RCC 7860 (cell line): ENCODE measurements around the gene SPTB.

ENCODE experiments used
- DNase-seq: peaks from one replicate; pipeline ENCODE4 v3.0.0-alpha.2; 2015; ENCODE audit warnings: low spot score
- FAIRE-seq: peaks from 2 replicates; lab custom pipeline; 2012; peaks lifted over from hg19 to GRCh38; lab: Jason Lieb, UNC

Gene SPTB

GRCh38 chr14:64732536-64733120 lies 147.1 kb downstream of the SPTB start:
- DNase-seq (no peak), FAIRE-seq (no peak)

DNA sequence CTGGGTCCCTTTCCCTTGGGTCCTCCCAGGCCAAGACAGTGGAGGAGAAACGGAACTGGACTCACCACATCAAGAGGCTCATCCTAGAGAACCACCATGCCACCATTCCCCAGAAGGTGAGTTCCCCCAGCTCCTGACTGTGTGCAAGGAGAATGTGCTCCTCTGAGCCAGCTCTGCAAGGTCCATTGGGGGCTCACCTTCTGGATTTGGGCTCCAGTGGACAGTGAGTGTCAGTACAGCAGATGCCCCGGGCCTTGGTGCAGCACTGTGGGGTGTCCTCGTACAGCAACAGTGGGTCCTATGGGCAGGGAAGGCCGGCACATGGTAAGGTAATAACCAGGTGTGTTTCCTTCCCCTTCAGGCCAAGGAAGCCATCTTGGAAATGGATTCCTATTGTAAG lies 147.6 kb downstream of the SPTB start:
- FAIRE-seq (no peak), DNase-seq (no peak)

GRCh38 chr14:64731141-64731581 lies 148.5 kb downstream of the SPTB start:
- DNase-seq (no peak), FAIRE-seq (no peak)

DNA sequence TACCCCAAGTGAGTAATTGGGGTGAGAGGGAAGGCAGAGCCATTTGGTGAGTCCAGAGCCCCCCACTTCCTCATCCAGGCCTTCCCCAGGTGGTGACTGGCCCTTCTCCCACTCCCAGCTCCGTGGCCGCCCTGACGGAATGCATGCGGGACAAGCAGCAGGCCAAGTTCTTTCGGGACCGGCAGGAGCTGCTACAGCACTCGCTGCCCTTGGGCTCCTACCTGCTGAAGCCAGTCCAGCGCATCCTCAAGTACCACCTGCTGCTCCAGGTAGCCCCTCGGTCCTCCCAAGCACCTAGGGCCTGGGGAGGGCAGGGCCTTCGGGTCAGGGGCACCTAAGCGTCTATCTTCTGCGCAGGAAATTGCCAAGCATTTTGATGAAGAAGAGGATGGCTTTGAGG lies 149.0 kb downstream of the SPTB start:
- DNase-seq (no peak), FAIRE-seq (no peak)

- DNase-seq (no peak), FAIRE-seq (no peak)
These were observed 149.7 kb downstream of the SPTB start for GRCh38 chr14:64730061-64730440.

DNA sequence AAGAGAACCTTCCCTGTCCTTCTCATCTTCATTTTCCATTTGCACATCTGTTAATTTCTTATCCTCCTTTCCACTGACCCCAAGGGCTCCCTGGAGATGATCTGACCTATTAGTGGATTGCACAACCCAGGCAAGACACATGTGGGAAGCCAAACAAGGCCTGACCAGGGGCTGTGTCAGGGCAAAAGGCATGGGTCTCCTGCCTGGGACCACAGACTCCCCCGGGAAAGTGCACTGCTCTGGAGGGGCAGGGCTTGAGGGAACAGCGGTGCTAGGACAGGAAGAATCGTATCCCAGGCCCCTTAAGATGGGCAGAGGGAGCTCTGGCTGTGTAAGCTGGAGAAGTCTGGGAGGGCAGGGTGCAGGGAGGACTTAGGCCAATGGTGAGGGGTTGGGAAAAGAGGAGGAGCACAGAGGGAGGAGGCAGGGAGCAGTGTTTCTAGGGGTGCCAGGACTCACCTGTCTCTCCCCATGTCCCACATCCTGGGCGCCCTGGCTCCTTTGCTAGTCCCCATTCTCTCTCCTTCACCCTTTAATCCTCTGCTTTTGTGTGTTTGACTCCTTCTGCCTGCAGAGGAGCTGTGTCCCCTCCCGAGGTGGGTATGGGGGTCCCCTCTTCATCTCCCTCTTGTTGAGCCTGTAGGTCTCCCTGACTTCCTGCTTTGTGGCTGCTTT lies 150.2 kb downstream of the SPTB start:
- DNase-seq (no peak), FAIRE-seq (no peak)

DNA sequence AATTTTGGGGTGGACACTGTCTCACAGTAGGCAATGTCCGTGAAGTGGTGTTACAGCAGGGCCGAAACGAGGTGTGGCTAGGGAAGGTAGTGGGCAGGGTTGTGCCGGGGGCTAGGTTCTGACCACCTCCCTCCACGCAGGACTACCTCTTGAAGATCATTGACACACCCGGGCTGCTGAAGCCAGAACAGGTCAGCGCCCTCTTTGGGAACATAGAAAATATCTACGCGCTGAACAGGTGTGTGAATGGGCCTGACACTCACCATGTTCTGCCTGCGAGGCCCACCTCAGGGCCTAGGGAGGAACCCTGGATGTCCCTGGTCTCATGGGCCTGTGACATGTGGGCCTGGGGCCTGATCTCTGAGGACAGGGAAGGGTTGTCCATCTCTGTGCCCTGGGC lies 150.9 kb downstream of the SPTB start:
- FAIRE-seq (no peak), DNase-seq (no peak)

DNA sequence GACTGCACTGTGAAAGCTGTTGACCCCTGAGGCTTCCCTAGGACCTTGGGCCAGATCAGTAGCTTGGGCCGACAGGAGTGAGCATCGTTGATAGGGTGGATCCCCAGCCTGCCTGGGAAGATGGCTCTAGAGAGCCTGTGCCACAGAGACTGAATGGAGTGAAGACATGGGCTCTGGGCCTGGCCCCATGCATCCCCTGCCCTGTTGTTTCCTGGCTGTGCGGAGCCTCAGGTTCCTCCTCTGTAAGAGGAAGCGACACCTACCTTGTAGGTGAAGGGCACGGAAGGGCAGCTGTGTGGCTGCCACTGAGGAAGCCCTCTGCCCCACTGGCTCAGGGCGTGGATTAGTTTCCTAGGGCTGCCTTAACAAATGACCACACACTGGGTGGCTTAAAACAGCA lies 151.6 kb downstream of the SPTB start:
- FAIRE-seq (no peak), DNase-seq (no peak)

DNA sequence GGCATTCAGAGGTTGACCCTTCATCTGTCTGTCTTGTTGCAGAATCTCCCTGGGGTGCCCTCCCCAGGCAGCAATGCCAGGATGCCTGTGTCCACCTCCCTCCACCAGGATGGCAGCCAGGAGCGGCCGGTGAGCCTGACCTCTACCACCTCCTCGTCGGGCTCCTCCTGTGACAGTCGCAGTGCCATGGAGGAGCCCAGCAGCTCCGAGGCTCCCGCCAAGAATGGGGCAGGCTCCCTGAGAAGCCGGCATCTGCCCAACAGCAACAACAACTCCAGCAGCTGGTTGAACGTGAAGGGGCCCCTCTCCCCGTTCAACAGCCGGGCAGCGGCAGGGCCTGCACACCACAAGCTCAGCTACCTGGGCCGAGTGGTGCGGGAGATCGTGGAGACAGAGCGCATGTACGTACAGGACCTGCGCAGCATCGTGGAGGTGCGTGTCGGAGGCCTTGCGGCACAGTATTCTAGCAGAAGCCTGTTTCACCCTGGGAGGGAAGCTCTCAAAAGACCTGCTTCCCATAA lies 152.1 kb downstream of the SPTB start:
- no peak for FAIRE-seq

GRCh38 chr14:64726585-64726890 lies 153.2 kb downstream of the SPTB start:
- peak; percentile 57 for FAIRE-seq
- DNase-seq = peak; percentile 25

More for the DNA sequence above, 152.1 kb downstream of the SPTB start:
- no peak for DNase-seq

- no peak for DNase-seq
- no peak for FAIRE-seq
These were observed 153.7 kb downstream of the SPTB start for GRCh38 chr14:64725879-64726584.

DNA sequence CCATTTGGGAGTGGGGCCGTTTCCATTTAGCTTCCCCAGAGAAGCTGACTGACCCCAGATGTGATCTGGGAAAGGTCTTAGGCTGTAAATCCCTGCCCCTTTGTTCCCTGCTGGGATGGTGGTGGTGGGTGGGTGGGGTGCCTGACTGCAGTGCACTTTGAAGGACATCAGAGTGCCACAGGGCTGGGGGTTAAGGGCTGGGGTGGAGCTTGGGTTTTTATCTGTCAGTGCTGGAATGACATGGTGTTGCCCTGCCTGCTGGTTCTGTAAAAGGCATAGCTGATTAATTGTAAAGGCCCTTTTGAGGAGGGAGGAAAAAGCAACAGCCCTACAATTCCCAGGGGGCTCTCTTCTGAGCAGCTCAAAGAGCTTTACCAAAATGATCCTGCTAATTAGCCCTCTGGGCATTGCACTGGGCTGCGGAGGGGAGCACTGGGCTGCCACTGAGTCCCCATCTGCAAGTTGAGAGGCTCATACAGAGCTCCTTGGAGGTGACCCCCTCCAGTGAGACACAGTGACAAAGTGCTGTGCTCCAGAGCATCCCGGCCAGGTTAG lies 154.4 kb downstream of the SPTB start:
- no peak for FAIRE-seq

GRCh38 chr14:64724578-64724930 lies 155.2 kb downstream of the SPTB start:
- FAIRE-seq (no peak), DNase-seq (no peak)

More for the DNA sequence above, 154.4 kb downstream of the SPTB start:
- DNase-seq = no peak

DNA sequence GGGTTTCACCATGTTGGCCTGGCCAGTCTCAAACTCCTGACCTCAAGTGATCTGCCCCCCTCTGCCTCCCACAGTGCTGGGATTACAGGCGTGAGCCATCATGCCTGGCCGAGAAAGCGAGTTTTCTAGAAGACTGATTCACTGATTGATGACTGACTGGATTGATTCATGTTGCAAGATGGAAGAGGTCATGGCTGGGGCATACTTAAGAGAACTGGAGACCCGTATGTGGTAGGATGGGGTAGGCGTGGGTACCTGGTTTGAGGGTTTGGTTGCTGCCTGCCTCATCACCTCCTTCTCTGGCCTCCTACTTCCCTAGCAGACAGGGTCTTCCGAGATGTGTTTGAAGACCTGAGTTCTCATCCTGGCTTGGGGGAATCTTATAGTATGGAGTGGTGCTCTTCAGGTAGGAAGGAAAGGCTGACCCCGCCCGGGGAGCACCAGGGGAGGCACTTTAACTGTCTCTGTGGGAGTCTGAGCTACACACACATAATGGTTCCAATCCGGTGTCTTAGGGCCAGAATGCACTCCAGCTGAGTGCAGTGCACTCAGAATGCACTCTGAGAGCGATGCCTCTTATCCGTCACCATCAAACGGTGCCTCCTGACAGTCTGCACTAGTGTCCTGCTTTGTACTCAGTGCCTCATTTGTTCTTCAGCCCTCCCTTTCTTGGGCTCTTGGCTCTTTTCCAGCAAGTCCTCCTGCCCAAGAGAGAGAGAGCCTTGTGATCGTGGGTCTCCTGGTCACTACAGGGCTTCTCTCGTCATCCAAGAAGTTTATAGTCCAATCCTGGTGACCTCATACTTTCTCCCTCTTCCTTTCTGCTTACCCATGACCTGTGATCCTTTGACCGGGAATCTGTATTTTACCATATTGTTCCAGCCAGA lies 155.8 kb downstream of the SPTB start:
- DNase-seq (peak; percentile 44), FAIRE-seq (no peak)

DNA sequence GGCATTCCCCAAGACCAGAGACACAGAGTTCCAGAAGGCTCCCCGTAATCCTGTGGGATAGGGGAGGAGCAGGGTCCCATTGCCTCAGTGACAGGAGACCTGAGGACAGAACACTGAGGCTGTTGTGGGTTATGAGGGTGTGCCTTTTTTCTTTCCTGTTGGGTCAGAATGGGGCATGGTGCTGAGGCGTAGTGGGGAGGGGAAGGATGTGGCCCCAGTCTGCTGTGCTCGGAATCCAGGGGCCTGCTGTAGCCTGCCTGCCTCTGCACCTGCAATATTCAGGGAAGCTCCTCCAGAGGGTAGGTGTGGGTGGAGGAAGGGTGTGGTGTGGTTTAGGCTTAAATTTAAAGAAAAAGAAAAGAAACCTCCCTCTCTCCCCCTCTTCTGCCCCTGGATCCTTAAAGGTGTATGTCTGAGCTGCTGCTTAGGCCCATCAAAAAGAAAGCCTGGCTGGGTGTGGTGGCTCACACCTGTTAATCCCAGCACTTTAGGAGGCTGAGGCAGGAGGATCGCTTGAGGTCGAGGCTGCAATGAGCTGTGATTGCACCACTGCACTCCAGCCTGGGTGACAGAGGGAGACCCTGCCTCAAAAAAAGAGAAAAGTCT lies 156.8 kb downstream of the SPTB start:
- no peak for DNase-seq

DNA sequence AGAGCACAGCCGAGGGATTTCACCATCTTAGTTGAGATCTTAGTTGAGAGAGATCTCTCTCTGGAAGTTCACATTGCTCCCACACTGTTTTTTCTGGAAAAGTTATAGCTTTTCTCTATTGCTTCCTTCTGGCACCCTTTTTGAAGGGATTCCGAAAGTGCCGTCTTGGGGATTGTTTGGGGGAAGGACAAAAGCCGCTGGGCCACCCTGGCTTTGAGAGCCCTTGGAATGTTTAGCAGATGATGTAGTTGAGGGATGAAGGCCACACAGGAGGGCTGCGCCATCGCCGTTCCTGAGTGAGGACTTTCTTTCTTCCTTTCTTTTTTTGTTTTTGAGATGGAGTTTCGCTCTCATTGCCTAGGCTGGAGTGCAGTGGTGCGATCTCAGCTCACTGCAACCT lies 157.8 kb downstream of the SPTB start:
- no peak for FAIRE-seq
- no peak for DNase-seq

More for the DNA sequence above, 156.8 kb downstream of the SPTB start:
- FAIRE-seq = no peak

GRCh38 chr14:64721391-64721791 lies 158.3 kb downstream of the SPTB start:
- FAIRE-seq (peak; percentile 73), DNase-seq (peak; percentile 67)

DNA sequence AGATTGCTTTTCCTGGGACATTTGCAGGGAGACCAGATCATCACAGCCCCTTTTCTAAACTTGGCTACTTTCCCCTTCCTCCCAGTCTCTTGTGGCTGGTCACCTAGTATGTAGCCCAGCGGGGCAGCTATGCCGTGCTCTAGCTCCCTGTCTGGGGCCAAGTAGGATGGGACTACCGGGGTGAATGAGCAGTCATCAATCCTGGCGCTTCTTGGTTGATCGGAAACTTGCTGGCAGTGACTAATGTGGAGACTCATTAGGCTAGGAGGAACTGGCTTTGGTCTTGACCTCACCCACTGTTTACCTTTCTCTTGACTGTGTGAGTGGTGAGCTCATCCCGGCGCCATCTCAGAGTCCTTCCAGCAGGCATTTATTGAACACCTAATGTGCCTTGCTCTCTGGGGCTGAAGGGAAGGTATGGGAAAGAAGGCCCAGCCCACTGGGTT lies 159.6 kb downstream of the SPTB start:
- DNase-seq (peak; percentile 91), FAIRE-seq (peak; percentile 85)

- FAIRE-seq = no peak
- DNase-seq = no peak
These were observed 160.1 kb downstream of the SPTB start for GRCh38 chr14:64719601-64720000.

DNA sequence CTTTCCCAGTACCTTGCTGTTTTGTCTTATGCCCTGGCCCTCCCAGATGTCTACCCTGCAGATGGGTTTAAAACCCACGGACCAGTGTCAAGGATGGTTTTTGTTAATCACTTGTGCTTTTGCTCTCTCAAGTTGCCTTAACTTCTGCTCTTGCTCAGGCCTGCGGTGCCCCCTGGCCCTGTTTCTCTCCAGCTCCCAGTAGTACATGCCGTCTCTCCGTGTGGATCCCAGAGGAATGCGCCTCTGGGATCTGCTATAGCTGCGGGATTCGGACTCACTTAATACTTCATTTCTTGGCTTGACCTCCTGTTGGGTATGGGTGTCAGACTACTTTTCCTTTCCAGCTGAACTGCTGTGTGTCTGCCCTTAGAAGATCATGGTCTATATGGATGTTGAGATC lies 160.9 kb downstream of the SPTB start:
- FAIRE-seq (no peak), DNase-seq (no peak)
